Cardiac muscle cell (in vitro differentiated cells and primary cell): ENCODE data around the gene MCAT. TPM values are rescaled to one million over a fixed set of nuclear protein-coding genes. Genes with fewer than 3 reads are reported as not detected.
A peak's percentile ranks its signal among the peaks of the same experiment; 100 is the strongest.

Experiments
- DNase-seq, 2 donors: peaks; one replicate each; pipeline versions ENCODE4 v3.0.0 to v3.0.0-alpha.2; 2010 to 2017; ENCODE audit warnings: low read depth in 1 of 2, low spot score in 1 of 2
- H3K27ac ChIP-seq: fragments of 200-600 bp; sonication (generic); 2 replicates; pipeline ENCODE4 v1.5.1; 2016
- H3K27me3 ChIP-seq: fragments of 200-600 bp; sonication (generic); 2 replicates; pipeline ENCODE4 v1.6.0; 2016; ENCODE audit warnings: control low read depth
- H3K36me3 ChIP-seq: fragments of 200-600 bp; sonication (generic); 2 replicates; pipeline ENCODE4 v1.5.1; 2016; ENCODE audit warnings: control low read depth
- H3K4me1 ChIP-seq: fragments of 200-600 bp; sonication (generic); 2 replicates; pipeline ENCODE4 v1.8.1; 2017; ENCODE audit warnings: low read depth, mild to moderate bottlenecking, mixed run types
- H3K4me3 ChIP-seq: fragments of 200-600 bp; sonication (generic); 2 replicates; pipeline ENCODE4 v1.5.1; 2016; ENCODE audit warnings: mild to moderate bottlenecking
- H3K9me3 ChIP-seq: fragments of 200-600 bp; sonication (generic); 2 replicates; pipeline ENCODE4 v1.5.1; 2017; ENCODE audit warnings: low read depth, mild to moderate bottlenecking, control low read depth
- CTCF ChIP-seq: IDR thresholded peaks from 2 replicates; pipeline ENCODE4 v1.5.1; 2012; ENCODE audit warnings: low read depth, mild to moderate bottlenecking, low read length
- polyA plus RNA-seq: library from polyadenylated mRNA; unstranded; fragments of >200 nt; fragmentation: Nextera tagmentation; extraction: Ambion mirVana; gene quantifications from 2 replicates; pipeline ENCODE4 v1.2.1, GENCODE V29; 2016
- total RNA-seq: library from RNA; depleted of rRNA; stranded (reverse); fragments of >200 nt; gene quantifications from 2 replicates; pipeline ENCODE4 v1.2.3, GENCODE V29; 2016

Gene MCAT
- total and polyA plus RNA-seq, 2 experiments from 2014 or later, result 46.8 to 47.1 TPM

- Histone ChIP-seq H3K36me3 (no peaks in the 10 kb centered on the region), H3K27me3 (no peaks in the 10 kb centered on the region), H3K4me1 (peaks cover 33% of the 10 kb centered on the region), H3K27ac (no peak overlapping the region), H3K4me3 (no peak overlapping the region), H3K9me3 (no peaks in the 10 kb centered on the region)
- TF ChIP-seq CTCF, result peak; percentile 46
- DNase-seq, result peak in 1 of 2 donors; percentile 90
These were observed 52.9 kb downstream of the MCAT start for GRCh38 chr22:43090130-43090789.

GRCh38 chr22:43088984-43089717, 54.0 kb downstream of the MCAT start, which contains the start of gene TTLL1:
Gene TTLL1, minus strand, starts transcription at chr22:43089391. Its CDS starts 13,805 bp downstream, at chr22:43075586.
- H3K27me3 ChIP-seq, result no peaks in the 10 kb centered on the region
- H3K4me1 ChIP-seq, result peaks cover 23% of the 10 kb centered on the region
- no peak for TF ChIP-seq CTCF
- H3K27ac ChIP-seq, result peak within 1 kb of the TSS; percentile 17
- H3K36me3 ChIP-seq, result no peaks in the 10 kb centered on the region
- DNase-seq, result peak; percentile 91 to 94
- peak within 1 kb of the TSS; percentile 89 for H3K4me3 ChIP-seq
- no peaks in the 10 kb centered on the region for H3K9me3 ChIP-seq

- no peak for DNase-seq
- peak overlapping the region; percentile 89 for H3K4me3 ChIP-seq
- no peak for TF ChIP-seq CTCF
- H3K27me3 ChIP-seq, result no peaks in the 10 kb centered on the region
- H3K36me3 ChIP-seq, result no peaks in the 10 kb centered on the region
- peaks cover 18% of the 10 kb centered on the region for H3K4me1 ChIP-seq
- H3K27ac ChIP-seq, result no peak overlapping the region
- no peaks in the 10 kb centered on the region for H3K9me3 ChIP-seq
These were observed 54.6 kb downstream of the MCAT start for GRCh38 chr22:43088627-43088983.

- DNase-seq, result peak in 1 of 2 donors; percentile 45
- Histone ChIP-seq H3K9me3 (no peaks in the 10 kb centered on the region), H3K4me1 (peaks cover 18% of the 10 kb centered on the region), H3K36me3 (no peaks in the 10 kb centered on the region), H3K27ac (peak overlapping the region; percentile 77), H3K4me3 (no peak overlapping the region), H3K27me3 (no peaks in the 10 kb centered on the region)
- no peak for TF ChIP-seq CTCF
These were observed 57.3 kb downstream of the MCAT start for GRCh38 chr22:43085658-43086606.

Other genes starting within 250 kb of the MCAT start
- 54.1 and 70.5 TPM in 2 replicates for gene PACSIN2, start 128.2 kb downstream of the MCAT start, total RNA-seq
- gene PACSIN2, start 128.2 kb downstream of the MCAT start, polyA plus RNA-seq, result 67.7 and 85.5 TPM in 2 replicates
- 29.9 and 38.2 TPM in 2 replicates for gene TTLL1, start 54.0 kb downstream of the MCAT start, total RNA-seq
- gene TTLL1, start 54.0 kb downstream of the MCAT start, polyA plus RNA-seq, result 33.0 and 42.3 TPM in 2 replicates
- gene BIK, start 32.6 kb downstream of the MCAT start, total RNA-seq, result 21.0 and 41.7 TPM in 2 replicates
- 34.6 and 65.4 TPM in 2 replicates for gene BIK, start 32.6 kb downstream of the MCAT start, polyA plus RNA-seq
- 28.9 and 59.0 TPM in 2 replicates for gene TSPO, start 8.2 kb upstream of the MCAT start, total RNA-seq
- gene TSPO, start 8.2 kb upstream of the MCAT start, polyA plus RNA-seq, result 20.3 and 52.2 TPM in 2 replicates
- 52.9 and 62.7 TPM in 2 replicates for gene TTLL12, start 43.7 kb upstream of the MCAT start, total RNA-seq
- 45.9 and 58.6 TPM in 2 replicates for gene TTLL12, start 43.7 kb upstream of the MCAT start, polyA plus RNA-seq
- 1.8 and 6.9 TPM in 2 replicates for gene SCUBE1, start 200.0 kb upstream of the MCAT start, total RNA-seq
- 2.1 and 8.7 TPM in 2 replicates for gene SCUBE1, start 200.0 kb upstream of the MCAT start, polyA plus RNA-seq